GM18505 (cell line): ENCODE measurements around the gene MRPS21.

Experiments
- ATAC-seq: cut with Tn5 transposase; IDR thresholded peaks from one replicate; pipeline ENCODE4 v1.9.1; 2021; ENCODE audit not compliant: unreplicated experiment
- POLR2A ChIP-seq: IDR thresholded peaks from 4 replicates; pipeline ENCODE4 v1.6.1; 2011; ENCODE audit warnings: borderline replicate concordance; ENCODE audit not compliant: insufficient read depth, insufficient read length; ENCODE audit errors: extremely low read depth

The MRPS21 gene

GRCh38 chr1:150268340-150268704, 25.3 kb upstream of the MRPS21 start:
- TF ChIP-seq POLR2A: no peak
- peak; percentile 30 for ATAC-seq

- peak; percentile 79 for ATAC-seq
- TF ChIP-seq POLR2A: peak; percentile 65
These were observed 24.8 kb upstream of the MRPS21 start, which contains the start of gene APH1A for GRCh38 chr1:150268705-150269403. Gene APH1A, minus strand, starts transcription at chr1:150269016. Its CDS starts 206 bp downstream, at chr1:150268810.

DNA sequence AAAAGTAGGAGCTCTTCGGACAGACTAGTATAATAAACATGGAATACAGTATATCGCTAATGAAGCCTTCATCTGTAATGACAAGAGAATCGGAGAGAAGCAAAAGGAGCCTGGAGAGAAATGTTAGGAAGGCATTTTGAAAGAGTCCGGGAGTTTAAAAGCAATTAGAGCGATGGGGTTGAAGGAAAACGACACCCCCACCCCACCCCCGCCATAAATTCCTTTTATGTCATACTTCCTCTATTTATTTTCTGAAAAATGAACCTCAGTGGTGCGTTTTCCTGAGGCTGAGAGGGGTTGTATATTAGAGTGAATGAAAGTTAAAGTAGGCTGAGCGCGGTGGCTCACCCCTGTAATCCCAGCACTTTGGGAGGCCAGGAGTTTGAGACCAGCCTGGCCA, 24.2 kb upstream of the MRPS21 start:
- ATAC-seq: no peak
- TF ChIP-seq POLR2A: no peak

- TF ChIP-seq POLR2A: no peak
- no peak for ATAC-seq
These were observed 22.2 kb upstream of the MRPS21 start for GRCh38 chr1:150271291-150271959.

DNA sequence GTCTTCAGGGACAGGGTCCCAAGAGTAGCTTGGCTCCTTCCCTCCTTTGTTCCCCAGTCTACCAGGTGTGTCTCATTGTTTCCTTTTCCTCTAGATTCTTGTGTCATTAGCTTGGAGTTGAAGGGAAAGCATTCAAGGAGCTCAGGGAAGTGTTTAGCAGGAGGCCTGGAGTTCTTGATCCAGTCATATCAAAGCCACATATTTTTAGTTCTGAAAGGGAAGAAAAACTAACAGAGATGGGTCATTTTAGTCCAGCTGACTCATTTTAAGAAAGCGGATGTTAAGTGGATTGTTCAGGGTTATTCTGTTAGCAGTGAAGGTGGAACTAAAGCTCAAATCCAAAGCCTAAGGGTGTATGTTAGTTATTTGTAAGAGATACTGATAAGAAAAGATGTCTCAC, 20.4 kb upstream of the MRPS21 start:
- ATAC-seq: no peak
- TF ChIP-seq POLR2A: no peak

- no peak for TF ChIP-seq POLR2A
- no peak for ATAC-seq
These were observed 13.4 kb upstream of the MRPS21 start for GRCh38 chr1:150280138-150280707.

DNA sequence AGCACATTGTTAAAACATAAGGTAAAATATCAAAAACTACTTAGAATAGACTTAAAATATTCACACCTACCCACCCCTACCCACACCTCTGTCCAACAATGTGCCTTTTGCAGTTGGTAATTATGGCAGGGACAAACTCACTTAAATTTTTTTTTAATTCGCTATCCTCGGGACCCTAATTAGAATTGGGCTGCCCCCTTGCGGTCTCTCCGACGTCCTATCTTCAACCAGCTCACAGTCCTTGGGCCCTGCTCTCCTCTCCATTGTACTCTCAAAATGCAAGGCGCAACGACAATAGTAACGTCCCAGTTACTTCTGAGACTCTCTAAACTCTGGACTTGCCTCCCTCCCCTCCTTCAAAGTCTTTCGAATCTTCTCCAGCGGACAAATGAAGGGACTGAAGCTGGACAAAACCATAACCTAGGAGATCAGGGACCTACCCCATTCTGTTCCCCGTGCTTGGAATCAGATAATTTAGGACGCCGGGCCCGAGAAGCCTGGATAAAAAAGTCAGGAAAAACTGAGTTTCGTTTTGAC, 12.4 kb upstream of the MRPS21 start:
- no peak for ATAC-seq
- no peak for TF ChIP-seq POLR2A

DNA sequence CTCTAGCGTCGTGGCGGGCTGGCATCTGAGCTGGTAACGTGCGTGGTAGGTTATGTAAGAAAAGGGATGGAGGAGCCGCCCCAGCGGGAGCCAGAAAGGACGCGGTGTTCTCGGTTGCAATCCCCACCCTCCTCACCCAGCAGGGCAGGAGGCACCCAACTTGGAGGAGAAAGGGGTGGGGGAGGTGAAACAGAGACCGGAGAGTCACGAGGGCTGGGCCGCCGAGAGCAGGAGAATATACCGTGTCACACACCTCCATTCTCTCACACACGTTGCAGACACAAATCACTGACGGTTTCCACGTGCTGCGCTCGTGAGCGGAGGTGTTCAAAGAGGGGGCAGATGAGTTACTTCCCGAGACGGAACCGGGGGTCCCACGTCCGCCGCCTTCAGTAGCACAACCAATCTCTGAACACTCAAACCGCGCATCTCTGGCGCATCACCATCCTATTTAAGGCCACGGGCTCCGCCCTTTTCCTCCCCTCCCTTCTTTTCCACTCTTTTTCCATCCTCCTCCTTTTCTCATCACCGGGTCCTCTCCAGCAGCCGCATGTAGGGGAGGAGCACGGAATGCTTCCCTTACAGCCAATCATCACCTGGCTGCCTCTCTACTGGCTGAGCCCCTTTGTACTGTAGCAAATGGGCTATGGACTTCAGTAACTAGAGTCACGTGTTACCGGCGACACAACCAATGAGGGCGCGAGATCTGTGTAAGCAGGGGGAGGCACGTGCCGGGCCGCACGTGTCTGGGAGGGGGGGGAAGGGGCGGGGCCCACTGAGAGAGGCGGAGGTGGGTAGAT, 11.7 kb upstream of the MRPS21 start, which contains the start of gene CIART:
Gene CIART (plus strand): TSS at position 797 of the 800 bp plus-strand sequence. CDS start 714 bp downstream, outside the sequence.
- ATAC-seq: no peak

GRCh38 chr1:150282558-150282958, 11.1 kb upstream of the MRPS21 start:
- TF ChIP-seq POLR2A: no peak
- no peak for ATAC-seq

More for the DNA sequence above, 11.7 kb upstream of the MRPS21 start, which contains the start of gene CIART:
- peak; percentile 17 for TF ChIP-seq POLR2A

- ATAC-seq: no peak
- no peak for TF ChIP-seq POLR2A
These were observed 10.4 kb upstream of the MRPS21 start for GRCh38 chr1:150283260-150283659.

DNA sequence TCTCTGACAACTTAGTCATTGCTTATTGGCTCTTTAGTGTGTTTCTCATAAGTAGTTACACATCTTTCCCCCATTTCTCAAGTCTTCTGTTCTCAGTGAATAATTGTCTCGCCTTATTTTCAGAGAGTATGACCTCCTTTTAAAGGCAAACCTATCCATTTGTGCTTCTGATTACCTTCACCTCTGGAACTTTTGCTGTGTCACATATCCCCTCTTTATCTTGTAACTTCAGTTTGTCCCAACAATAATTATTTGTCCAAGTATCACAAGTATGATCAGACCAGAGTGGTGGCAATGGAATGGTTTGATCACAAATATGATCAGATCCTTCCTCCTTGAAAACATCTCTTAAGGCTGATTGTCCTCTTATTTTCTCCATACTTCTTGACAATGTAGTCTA, 5.3 kb upstream of the MRPS21 start:
- TF ChIP-seq POLR2A: no peak
- ATAC-seq: no peak

DNA sequence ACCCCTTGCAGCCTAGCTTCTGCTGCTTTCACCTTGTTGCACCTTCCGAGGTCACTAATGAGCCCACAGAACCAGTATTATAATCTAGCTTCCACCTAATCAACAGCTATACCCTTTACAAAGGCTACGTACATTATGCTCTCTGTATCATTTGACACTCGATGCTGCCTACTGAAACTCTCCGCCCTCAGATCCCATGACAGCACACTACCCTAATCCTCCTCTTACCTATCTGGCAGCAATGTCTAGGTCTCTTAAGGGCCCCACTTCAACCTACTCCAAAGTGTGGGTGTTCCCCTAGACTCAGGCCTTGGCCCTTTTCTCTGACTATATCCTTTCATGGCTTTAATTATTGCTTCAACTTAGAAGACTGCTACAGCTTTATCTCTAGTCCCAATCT, 4.8 kb upstream of the MRPS21 start:
- ATAC-seq: no peak
- no peak for TF ChIP-seq POLR2A

DNA sequence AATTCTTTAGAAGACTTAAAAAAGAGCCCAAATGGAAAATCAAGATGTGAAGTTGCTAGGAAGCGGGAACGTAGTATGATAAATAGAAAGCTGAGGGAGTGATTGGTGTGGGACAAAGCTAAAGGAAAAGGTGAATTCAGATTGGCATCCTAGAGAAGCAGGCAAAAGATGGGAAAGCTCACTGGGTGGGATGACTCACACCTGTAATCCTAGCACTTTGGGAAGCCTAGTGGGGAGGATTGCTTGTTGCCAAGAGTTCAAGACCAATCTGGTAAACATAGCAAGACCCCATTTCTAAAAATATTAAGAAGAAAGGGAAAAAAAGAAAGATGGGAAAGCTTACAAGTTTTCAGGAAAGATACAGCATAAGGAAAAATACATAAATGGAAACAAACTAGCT, 1.8 kb downstream of the MRPS21 start:
- no peak for ATAC-seq
- TF ChIP-seq POLR2A: no peak
